ENCODE measurements around the gene PCCB.

DNA sequence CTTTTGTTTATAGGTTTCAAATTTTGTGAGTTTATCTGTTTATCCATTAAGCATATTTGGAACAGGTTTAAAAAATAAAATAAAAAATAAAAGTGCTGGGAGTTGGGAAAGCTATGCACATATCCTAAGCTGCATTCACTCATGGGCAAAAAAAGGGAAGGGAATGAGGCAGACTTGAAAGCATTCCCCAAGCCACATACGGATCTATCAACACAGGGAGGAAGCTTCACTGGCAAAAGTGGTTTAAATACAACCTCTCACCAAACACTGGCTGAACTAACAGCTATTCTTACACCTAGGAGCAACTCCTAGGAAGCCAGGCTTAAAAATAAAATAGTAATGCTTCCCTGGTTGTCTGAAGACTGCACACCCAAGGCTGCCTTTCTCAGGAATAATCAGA lies 101.2 kb downstream of the PCCB start:
- no peak for TF ChIP-seq SIN3A (IDR thresholded peaks at IDR 0.05; ENCODE audit: borderline replicate concordance, insufficient read depth, low read depth, low read length)
- TF ChIP-seq, protein P1, sequence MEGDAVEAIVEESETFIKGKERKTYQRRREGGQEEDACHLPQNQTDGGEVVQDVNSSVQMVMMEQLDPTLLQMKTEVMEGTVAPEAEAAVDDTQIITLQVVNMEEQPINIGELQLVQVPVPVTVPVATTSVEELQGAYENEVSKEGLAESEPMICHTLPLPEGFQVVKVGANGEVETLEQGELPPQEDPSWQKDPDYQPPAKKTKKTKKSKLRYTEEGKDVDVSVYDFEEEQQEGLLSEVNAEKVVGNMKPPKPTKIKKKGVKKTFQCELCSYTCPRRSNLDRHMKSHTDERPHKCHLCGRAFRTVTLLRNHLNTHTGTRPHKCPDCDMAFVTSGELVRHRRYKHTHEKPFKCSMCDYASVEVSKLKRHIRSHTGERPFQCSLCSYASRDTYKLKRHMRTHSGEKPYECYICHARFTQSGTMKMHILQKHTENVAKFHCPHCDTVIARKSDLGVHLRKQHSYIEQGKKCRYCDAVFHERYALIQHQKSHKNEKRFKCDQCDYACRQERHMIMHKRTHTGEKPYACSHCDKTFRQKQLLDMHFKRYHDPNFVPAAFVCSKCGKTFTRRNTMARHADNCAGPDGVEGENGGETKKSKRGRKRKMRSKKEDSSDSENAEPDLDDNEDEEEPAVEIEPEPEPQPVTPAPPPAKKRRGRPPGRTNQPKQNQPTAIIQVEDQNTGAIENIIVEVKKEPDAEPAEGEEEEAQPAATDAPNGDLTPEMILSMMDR (IDR thresholded peaks at IDR 0.05), result no peak
- TF ChIP-seq, protein P2, sequence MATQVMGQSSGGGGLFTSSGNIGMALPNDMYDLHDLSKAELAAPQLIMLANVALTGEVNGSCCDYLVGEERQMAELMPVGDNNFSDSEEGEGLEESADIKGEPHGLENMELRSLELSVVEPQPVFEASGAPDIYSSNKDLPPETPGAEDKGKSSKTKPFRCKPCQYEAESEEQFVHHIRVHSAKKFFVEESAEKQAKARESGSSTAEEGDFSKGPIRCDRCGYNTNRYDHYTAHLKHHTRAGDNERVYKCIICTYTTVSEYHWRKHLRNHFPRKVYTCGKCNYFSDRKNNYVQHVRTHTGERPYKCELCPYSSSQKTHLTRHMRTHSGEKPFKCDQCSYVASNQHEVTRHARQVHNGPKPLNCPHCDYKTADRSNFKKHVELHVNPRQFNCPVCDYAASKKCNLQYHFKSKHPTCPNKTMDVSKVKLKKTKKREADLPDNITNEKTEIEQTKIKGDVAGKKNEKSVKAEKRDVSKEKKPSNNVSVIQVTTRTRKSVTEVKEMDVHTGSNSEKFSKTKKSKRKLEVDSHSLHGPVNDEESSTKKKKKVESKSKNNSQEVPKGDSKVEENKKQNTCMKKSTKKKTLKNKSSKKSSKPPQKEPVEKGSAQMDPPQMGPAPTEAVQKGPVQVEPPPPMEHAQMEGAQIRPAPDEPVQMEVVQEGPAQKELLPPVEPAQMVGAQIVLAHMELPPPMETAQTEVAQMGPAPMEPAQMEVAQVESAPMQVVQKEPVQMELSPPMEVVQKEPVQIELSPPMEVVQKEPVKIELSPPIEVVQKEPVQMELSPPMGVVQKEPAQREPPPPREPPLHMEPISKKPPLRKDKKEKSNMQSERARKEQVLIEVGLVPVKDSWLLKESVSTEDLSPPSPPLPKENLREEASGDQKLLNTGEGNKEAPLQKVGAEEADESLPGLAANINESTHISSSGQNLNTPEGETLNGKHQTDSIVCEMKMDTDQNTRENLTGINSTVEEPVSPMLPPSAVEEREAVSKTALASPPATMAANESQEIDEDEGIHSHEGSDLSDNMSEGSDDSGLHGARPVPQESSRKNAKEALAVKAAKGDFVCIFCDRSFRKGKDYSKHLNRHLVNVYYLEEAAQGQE (IDR thresholded peaks at IDR 0.05; ENCODE audit: insufficient read depth in 1 of 2, low read depth in 2 of 2, low read length in 1 of 2), result no peak
- TF ChIP-seq POLR2AphosphoS5 (IDR thresholded peaks at IDR 0.05; ENCODE audit: low read depth, low read length), result no peak
